ENCODE results near the gene ANTXR1. TPM values are rescaled to one million over a fixed set of nuclear protein-coding genes. Genes with fewer than 3 reads are reported as not detected.

ANTXR1 gene
- total and polyA plus RNA-seq, 11 donors, result 5.8 to 75.2 (median 23.3) TPM

GRCh38 chr2:69288429-69288828 lies 275.4 kb downstream of the ANTXR1 start:
- 96 to 99% (median 97%) methylated on average over 1 of the region's 1 CpG for WGBS, 4 donors
- intact Hi-C loops (cut with DNase I), result no loop called here

DNA sequence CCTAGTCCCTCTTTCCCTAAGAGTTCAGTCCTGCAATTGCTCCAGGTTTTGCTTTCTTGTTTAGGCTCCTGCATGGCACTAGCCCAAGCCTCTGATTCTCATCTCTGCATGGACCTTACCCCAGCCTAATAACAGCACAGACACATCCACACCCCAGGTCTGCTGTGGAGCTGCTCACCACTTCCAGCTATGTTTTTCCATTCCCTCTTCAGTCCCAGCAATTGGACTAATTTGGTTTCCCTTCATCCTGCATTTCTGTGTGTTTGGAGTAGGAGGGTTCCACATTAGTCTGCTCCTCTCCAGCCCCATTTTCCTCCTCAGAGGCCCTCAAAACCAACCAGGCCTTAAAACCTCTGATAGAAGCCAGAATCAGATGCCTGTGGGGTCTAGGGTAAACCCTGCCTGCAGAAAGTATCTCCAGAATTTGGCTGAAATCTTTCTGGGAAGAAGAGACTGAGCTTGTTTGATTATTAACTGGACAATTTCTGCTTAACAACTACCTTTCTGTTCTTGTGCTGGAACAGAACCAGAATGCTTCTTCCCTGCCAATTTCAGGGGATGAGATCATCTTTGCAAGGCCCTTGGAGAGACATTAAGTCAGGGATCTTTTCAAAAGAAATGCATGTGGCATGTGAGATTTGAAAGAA lies 278.1 kb downstream of the ANTXR1 start:
- TF ChIP-seq POLR2A (IDR thresholded peaks at IDR 0.05) (no peak), CTCF (IDR thresholded peaks at IDR 0.05) (no peak)
- no peaks in the 10 kb centered on the region for H3K27me3 ChIP-seq
- H3K36me3 ChIP-seq, result no peaks in the 10 kb centered on the region
- peaks cover 0 to 20% (median 6%) of the 10 kb centered on the region in 12 donors for H3K4me1 ChIP-seq
- H3K4me3 ChIP-seq, result no peak overlapping the region
- DNase-seq (no peak), ATAC-seq (peak in 2 of 4 donors; percentile 37 to 50)
- intact Hi-C loops (cut with DNase I), result no loop called here
- peak overlapping the region in 7 of 12 donors; percentile 20 to 57 (median 42) for H3K27ac ChIP-seq
- no peaks in the 10 kb centered on the region for H3K9me3 ChIP-seq

More at GRCh38 chr2:69288429-69288828, 275.4 kb downstream of the ANTXR1 start:
- no peak for TF ChIP-seq CTCF (IDR thresholded peaks at IDR 0.05)
- TF ChIP-seq POLR2A (IDR thresholded peaks at IDR 0.05), result no peak
- H3K27me3 ChIP-seq, result no peaks in the 10 kb centered on the region
- H3K4me3 ChIP-seq, result no peak overlapping the region
- no peaks in the 10 kb centered on the region for H3K36me3 ChIP-seq
- H3K4me1 ChIP-seq, result peaks cover 0 to 20% (median 6%) of the 10 kb centered on the region in 12 donors
- DNase-seq (no peak), ATAC-seq (no peak)
- H3K27ac ChIP-seq, result no peak overlapping the region
- no peaks in the 10 kb centered on the region for H3K9me3 ChIP-seq

GRCh38 chr2:69291721-69292120 lies 278.7 kb downstream of the ANTXR1 start:
- peak overlapping the region in 6 of 12 donors; percentile 9 to 54 (median 40) for H3K27ac ChIP-seq
- no peaks in the 10 kb centered on the region for H3K27me3 ChIP-seq
- no peak for DNase-seq
- 85 to 95% (median 86%) methylated on average over 3 of the region's 3 CpGs for WGBS, 4 donors
- no peaks in the 10 kb centered on the region for H3K36me3 ChIP-seq
- peaks cover 0 to 20% (median 6%) of the 10 kb centered on the region in 12 donors for H3K4me1 ChIP-seq
- intact Hi-C loops (cut with DNase I), result no loop called here
- H3K4me3 ChIP-seq, result no peak overlapping the region
- H3K9me3 ChIP-seq, result no peaks in the 10 kb centered on the region
- ATAC-seq, result peak in 1 of 4 donors; percentile 36
- TF ChIP-seq POLR2A (IDR thresholded peaks at IDR 0.05) (no peak), CTCF (IDR thresholded peaks at IDR 0.05) (no peak)

DNA sequence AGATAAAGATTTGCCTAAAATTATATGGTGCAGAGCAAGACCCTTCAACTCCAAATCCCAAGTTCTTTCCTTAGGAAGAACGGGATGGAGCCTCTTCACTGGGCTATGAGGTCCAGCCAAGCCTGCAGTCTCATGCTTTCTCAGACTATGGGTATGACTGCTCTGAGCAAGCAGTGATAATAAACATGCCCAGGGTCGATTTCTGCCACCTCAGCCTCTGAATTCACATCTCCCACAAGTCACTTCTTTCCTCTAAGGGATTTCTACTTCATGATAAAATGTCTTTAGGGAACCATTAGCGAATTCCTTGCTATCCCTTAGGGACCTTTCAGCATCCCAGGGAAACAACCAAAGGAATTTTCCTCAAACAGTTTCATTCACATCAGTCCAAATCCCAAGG lies 279.3 kb downstream of the ANTXR1 start:
- intact Hi-C loops (cut with DNase I), result no loop called here
- Histone ChIP-seq H3K4me3 (no peak overlapping the region), H3K9me3 (no peaks in the 10 kb centered on the region), H3K27me3 (no peaks in the 10 kb centered on the region), H3K4me1 (peaks cover 0 to 20% (median 6%) of the 10 kb centered on the region in 12 donors), H3K27ac (peak overlapping the region in 3 of 12 donors; percentile 41 to 54 (median 45)), H3K36me3 (no peaks in the 10 kb centered on the region)
- TF ChIP-seq POLR2A (IDR thresholded peaks at IDR 0.05) (no peak), CTCF (IDR thresholded peaks at IDR 0.05) (no peak)
- no peak for ATAC-seq
- 70 to 85% (median 82%) methylated on average over 3 of the region's 3 CpGs for WGBS, 4 donors
- DNase-seq, result no peak
